Small intestine (tissue), 7 donors: ENCODE data around the gene C5orf63. TPM values are rescaled to one million over a fixed set of nuclear protein-coding genes. Genes with fewer than 3 reads are reported as not detected.

Experiments used
- DNase-seq, 2 donors: peaks; one replicate each; pipeline versions ENCODE4 v3.0.0 to v3.0.0-alpha.2; 2013
- FAIRE-seq: peaks from 2 replicates; lab custom pipeline; 2012; peaks lifted over from hg19 to GRCh38; lab: Jason Lieb, UNC
- H3K27ac ChIP-seq, 3 donors: one replicate each; pipeline ENCODE4 v1.5.1; 2013; ENCODE audit warnings: low read length in 2 of 3, mild to moderate bottlenecking in 2 of 3, control low read depth in 1 of 3, inconsistent platforms in 1 of 3, low read depth in 1 of 3, moderate library complexity in 1 of 3
- H3K27me3 ChIP-seq, 3 donors: one replicate each; pipeline ENCODE4 v1.6.1; 2013; ENCODE audit warnings: low read length in 3 of 3, inconsistent platforms in 1 of 3; ENCODE audit not compliant: control insufficient read depth in 3 of 3, insufficient read depth in 3 of 3
- H3K36me3 ChIP-seq, 3 donors: one replicate each; pipeline ENCODE4 v1.6.1; 2013; ENCODE audit warnings: low read length in 3 of 3, inconsistent platforms in 1 of 3, low read depth in 1 of 3, mild to moderate bottlenecking in 1 of 3, moderate library complexity in 1 of 3; ENCODE audit not compliant: control insufficient read depth in 3 of 3, insufficient read depth in 2 of 3
- H3K4me1 ChIP-seq, 3 donors: one replicate each; pipeline ENCODE4 v1.6.1; 2013; ENCODE audit warnings: low read length in 2 of 3, inconsistent platforms in 1 of 3, low read depth in 1 of 3, mild to moderate bottlenecking in 1 of 3, moderate library complexity in 1 of 3; ENCODE audit not compliant: control insufficient read depth in 3 of 3, insufficient read depth in 2 of 3
- H3K4me3 ChIP-seq, 3 donors: one replicate each; pipeline ENCODE4 v1.5.1; 2013; ENCODE audit warnings: low read length in 3 of 3, control low read depth in 1 of 3, inconsistent platforms in 1 of 3, low read depth in 1 of 3, mild to moderate bottlenecking in 1 of 3, moderate library complexity in 1 of 3
- H3K9me3 ChIP-seq, 2 donors: one replicate each; pipeline ENCODE4 v1.6.1; 2013; ENCODE audit warnings: low read depth in 1 of 2, low read length in 1 of 2; ENCODE audit not compliant: control insufficient read depth in 2 of 2, insufficient read depth in 1 of 2
- WGBS, 3 donors: extraction: QIAGEN DNeasy Blood & Tissue Kit; methylation state at CpG; one replicate each; pipeline ENCODE4 v1.1.7; 2013; 5-methylcytosine and 5-hydroxymethylcytosine counted together
- polyA plus RNA-seq, 4 donors: library from polyadenylated mRNA; stranded (reverse) in 3 of 4; unstranded in 1 of 4; fragments of 200-250 nt in 3 of 4; fragments of 120-200 nt in 1 of 4; gene quantifications; one replicate each; pipeline versions ENCODE4 v1.2.1 to v1.2.3, GENCODE V29; 2013
- donor health status: healthy with polysubstance abuse.
- donor health status: control.
- donor health status: control.
- donor health status: Bipolar disorder and iron deficiency.
- donor health status: healthy.

C5orf63 gene
- polyA plus RNA-seq, 4 donors = 4.2 to 17.9 (median 6.4) TPM

DNA sequence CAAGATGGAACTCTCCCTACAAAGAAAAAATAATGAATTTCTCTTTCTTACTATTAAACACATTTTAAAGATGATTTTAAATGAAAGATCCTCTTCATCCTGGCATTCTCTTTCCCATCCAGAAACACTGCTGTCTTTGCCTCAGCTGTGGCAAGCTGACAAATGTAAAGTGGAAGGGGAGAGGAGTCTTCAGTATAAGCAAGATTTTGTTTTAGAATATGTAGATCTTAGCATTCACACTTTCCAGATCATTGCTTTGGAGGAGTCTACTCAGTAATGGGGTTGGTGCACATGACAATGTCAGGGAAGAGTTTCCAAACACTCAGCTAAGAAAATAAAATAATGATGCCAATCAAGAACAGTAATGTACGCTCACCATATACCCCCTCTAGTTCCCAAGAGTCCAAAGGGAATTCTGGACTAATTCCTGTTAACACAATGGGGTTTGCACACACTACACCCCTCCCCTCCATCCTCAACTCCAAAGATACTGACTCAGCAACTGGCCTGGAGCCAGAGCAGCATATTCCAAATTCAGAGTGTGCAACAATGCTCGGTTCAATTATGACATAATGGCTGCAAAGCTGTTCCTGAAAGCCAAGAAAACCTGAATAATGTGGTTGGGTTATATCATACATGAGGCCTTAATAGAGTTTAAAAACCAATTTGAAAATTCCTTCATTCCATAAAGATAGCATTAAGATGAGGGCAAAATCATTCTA is 4.6 kb downstream of the C5orf63 start:
- H3K27ac ChIP-seq = no peak overlapping the region
- FAIRE-seq (no peak), DNase-seq (no peak)
- 60 to 86% (median 82%) methylated on average over 2 of the region's 2 CpGs for WGBS, 3 donors
- no peak overlapping the region for H3K4me3 ChIP-seq
- H3K9me3 ChIP-seq = no peaks in the 10 kb centered on the region
- peaks cover 0 to 2% (median 0%) of the 10 kb centered on the region in 3 donors for H3K4me1 ChIP-seq
- peaks cover 0 to 4% (median 2%) of the 10 kb centered on the region in 3 donors for H3K36me3 ChIP-seq
- no peaks in the 10 kb centered on the region for H3K27me3 ChIP-seq

GRCh38 chr5:127066721-127067120 is 6.6 kb downstream of the C5orf63 start:
- H3K9me3 ChIP-seq = no peaks in the 10 kb centered on the region
- DNase-seq = no peak
- peaks cover 0 to 4% (median 2%) of the 10 kb centered on the region in 3 donors for H3K36me3 ChIP-seq
- H3K4me1 ChIP-seq = no peaks in the 10 kb centered on the region
- H3K27ac ChIP-seq = no peak overlapping the region
- no peak for FAIRE-seq
- no peak overlapping the region for H3K4me3 ChIP-seq
- no peaks in the 10 kb centered on the region for H3K27me3 ChIP-seq

DNA sequence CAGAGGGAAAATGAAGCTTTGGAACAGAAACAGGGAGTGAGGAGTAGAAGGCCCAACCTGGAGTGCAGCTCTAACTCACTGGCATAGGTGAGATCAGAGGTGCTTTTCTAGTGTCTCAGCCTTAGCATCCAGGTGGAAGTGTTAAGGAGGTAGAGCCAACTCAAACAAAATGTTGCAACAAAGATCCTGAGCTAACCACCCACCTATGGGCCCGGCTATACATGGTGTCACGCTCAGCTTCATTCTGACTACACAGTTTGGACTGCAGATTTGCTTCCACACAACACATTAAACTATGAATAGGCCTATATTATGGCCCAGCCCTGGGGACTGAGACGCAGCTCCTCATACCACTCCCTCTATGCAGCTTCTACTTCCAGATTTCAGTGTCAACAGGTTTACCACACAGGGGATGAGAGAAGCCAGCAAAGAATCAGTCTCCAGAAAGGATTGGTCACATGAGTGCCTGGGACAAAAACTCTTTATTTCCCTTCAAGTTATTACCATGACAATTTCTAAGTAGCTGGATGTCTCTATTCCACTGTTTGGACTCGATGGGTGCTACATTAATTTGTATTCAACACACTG is 9.0 kb downstream of the C5orf63 start:
- H3K36me3 ChIP-seq = peaks cover 0 to 4% (median 2%) of the 10 kb centered on the region in 3 donors
- FAIRE-seq (no peak), DNase-seq (no peak)
- H3K4me3 ChIP-seq = no peak overlapping the region
- WGBS, 3 donors = 90 to 100% (median 94%) methylated on average over 4 of the region's 4 CpGs
- no peak overlapping the region for H3K27ac ChIP-seq
- no peaks in the 10 kb centered on the region for H3K27me3 ChIP-seq
- no peaks in the 10 kb centered on the region for H3K4me1 ChIP-seq
- H3K9me3 ChIP-seq = no peaks in the 10 kb centered on the region

DNA sequence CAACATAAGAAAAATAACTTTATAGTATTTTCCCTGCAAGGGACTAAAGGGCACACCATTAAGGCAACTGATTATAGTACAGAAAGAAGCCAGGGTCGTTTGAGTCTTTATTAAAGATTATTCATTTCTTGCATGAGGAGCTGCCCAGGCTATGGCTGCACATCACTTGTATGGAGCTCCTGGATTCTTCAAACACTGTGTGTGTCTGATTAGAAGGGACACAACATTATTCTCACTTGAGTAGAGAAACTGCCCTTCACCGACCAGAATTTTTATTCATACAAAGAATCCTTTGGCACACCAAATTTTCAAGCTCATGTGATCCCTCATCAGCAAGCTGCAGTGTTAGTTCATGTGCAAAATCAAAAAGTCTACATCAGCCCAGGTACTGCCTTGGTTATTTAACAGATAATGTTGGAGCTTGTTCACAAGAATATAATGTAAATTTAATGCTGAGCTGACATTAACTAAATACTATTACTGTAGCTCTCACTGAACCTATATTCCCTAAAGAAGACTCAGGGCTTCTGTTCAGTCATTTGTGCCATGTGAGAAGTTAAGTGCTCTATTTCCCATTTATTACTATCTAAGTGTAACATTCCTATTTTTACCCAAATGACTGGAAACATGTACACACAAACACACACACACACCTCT is 9.9 kb downstream of the C5orf63 start:
- FAIRE-seq (no peak), DNase-seq (no peak)
- no peaks in the 10 kb centered on the region for H3K4me1 ChIP-seq
- H3K4me3 ChIP-seq = no peak overlapping the region
- no peaks in the 10 kb centered on the region for H3K9me3 ChIP-seq
- H3K27ac ChIP-seq = no peak overlapping the region
- peaks cover 0 to 4% (median 2%) of the 10 kb centered on the region in 3 donors for H3K36me3 ChIP-seq
- 45 to 63% (median 57%) methylated on average over 2 of the region's 2 CpGs for WGBS, 3 donors
- H3K27me3 ChIP-seq = no peaks in the 10 kb centered on the region

- Histone ChIP-seq H3K4me3 (no peak overlapping the region), H3K4me1 (no peaks in the 10 kb centered on the region), H3K27ac (no peak overlapping the region), H3K36me3 (peaks cover 0 to 4% (median 2%) of the 10 kb centered on the region in 3 donors), H3K27me3 (no peaks in the 10 kb centered on the region), H3K9me3 (no peaks in the 10 kb centered on the region)
- DNase-seq = no peak
- FAIRE-seq = no peak
- 33 to 56% (median 48%) methylated on average over 1 of the region's 1 CpG for WGBS, 3 donors
Measured at GRCh38 chr5:127061956-127062355, 11.3 kb downstream of the C5orf63 start.

DNA sequence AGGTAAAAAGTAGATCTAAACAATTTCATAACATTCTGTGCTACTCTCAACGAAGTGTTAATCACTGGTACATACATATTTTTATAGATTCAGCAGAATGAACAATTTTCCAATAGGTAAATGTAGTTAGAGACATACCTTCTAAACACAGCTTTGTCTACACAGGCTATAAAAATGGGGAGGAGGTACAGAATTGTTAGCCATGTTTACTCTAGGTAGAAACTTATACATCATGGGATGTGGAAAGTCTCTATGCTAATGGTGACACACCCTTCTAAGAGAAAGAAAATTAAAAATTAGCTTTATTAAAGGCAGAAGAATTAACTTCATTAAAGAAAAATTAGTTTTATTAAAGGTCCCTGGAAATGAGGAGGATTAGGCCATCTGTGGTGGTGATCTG is 11.8 kb downstream of the C5orf63 start:
- H3K4me3 ChIP-seq = no peak overlapping the region
- WGBS, 3 donors = 84 to 92% (median 86%) methylated on average over 1 of the region's 1 CpG
- no peak for FAIRE-seq
- H3K4me1 ChIP-seq = no peaks in the 10 kb centered on the region
- H3K27me3 ChIP-seq = no peaks in the 10 kb centered on the region
- H3K27ac ChIP-seq = no peak overlapping the region
- no peak for DNase-seq
- no peaks in the 10 kb centered on the region for H3K9me3 ChIP-seq
- peaks cover 0 to 7% (median 2%) of the 10 kb centered on the region in 3 donors for H3K36me3 ChIP-seq

DNA sequence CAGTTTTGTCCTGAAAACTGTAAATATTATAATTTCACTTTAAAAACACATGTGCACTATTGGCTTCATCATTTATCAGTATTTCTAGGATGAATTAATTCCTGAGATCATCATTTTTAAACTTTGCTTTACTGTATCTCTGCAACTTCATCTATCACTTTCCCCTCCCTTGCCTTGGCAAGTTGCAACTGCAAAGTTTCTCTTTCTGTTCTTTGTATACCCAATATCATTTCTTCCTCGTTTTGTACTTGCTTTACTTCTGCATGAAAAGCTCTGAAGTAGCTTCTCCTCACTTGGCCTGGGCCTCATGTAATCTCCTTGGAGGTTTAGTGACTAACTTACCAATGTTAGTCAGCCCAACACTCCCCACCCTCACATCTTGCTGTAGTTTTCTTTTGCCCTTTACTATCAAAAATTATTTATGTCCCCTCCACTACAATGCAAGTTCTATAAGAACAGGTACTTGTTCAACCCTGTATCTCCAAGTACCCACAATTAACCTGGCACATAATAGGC is 12.8 kb downstream of the C5orf63 start:
- FAIRE-seq (no peak), DNase-seq (no peak)
- Histone ChIP-seq H3K36me3 (peaks cover 0 to 9% (median 0%) of the 10 kb centered on the region in 3 donors), H3K9me3 (no peaks in the 10 kb centered on the region), H3K4me3 (no peak overlapping the region), H3K27ac (no peak overlapping the region), H3K27me3 (no peaks in the 10 kb centered on the region), H3K4me1 (no peaks in the 10 kb centered on the region)
- 13 to 34% (median 31%) methylated on average over 1 of the region's 1 CpG for WGBS, 3 donors

DNA sequence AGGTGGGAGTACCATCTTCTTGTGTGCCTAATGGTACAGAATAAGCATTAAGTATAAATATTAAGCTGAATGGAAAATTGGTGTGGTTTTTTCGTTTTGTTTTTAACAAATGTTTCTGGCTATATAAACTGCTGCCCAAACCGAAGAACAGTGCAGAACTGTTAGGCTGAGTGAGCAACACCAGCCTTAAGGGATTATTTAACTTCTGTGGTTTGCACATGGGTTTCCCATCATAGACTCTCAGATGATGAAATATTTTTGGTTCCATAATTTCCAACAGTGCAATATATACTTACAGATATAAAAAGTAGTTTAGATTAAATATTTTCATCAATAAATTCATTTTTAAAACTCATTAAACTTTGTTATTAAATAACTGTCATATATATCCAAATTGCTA is 16.4 kb downstream of the C5orf63 start:
- no peak for FAIRE-seq
- no peak overlapping the region for H3K27ac ChIP-seq
- H3K4me3 ChIP-seq = no peak overlapping the region
- 68 to 79% (median 68%) methylated on average over 2 of the region's 2 CpGs for WGBS, 3 donors
- no peaks in the 10 kb centered on the region for H3K9me3 ChIP-seq
- no peak for DNase-seq
- H3K36me3 ChIP-seq = peaks cover 0 to 8% (median 0%) of the 10 kb centered on the region in 3 donors
- no peaks in the 10 kb centered on the region for H3K27me3 ChIP-seq
- no peaks in the 10 kb centered on the region for H3K4me1 ChIP-seq
